Measurements from ENCODE around the gene ZBTB7C.
A peak's percentile ranks its signal among the peaks of the same experiment; 100 is the strongest.

The ZBTB7C gene

DNA sequence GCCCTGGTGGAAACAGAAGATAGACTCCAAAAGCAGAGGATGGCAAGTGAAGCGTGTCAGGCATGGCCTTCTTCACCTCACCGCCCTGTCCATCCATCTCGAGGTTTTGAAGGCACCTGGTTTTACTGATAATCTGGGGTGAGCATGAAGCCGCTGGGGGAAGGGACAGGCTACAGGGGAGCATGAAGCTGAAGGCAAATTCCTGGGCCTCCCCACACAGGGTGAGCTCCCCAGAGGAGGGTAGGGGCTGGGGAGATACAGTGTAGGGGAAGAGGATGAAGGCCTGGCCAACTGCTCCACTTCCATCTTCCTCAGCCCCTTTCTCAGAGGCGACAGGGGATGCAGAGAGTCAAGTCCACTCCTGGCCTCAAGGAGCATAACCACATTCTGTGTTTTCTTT lies 250.5 kb downstream of the ZBTB7C start:
- DNase-seq: no peak

DNA sequence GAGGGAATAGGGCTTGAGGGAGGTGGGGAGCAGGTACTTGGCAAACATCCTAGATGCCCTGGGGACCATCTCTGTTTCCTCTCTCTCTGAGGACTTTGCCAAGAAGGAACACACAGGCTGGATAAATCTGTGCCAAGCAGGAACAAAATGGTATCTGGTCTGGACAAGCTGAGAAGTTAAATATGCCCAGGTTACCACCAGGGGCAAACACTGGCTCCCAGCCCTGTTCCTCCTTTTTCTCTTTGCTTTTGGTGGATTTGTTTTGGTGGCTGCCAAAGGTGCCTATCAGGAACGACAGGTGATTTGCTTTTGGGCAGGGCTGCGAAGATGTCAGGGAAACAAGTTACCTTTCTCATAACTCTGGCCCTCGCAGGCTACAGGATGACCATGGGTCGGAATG lies 251.2 kb downstream of the ZBTB7C start:
- DNase-seq: no peak

- DNase-seq: no peak
Measured at GRCh38 chr18:48155856-48156255, 253.3 kb downstream of the ZBTB7C start.

DNA sequence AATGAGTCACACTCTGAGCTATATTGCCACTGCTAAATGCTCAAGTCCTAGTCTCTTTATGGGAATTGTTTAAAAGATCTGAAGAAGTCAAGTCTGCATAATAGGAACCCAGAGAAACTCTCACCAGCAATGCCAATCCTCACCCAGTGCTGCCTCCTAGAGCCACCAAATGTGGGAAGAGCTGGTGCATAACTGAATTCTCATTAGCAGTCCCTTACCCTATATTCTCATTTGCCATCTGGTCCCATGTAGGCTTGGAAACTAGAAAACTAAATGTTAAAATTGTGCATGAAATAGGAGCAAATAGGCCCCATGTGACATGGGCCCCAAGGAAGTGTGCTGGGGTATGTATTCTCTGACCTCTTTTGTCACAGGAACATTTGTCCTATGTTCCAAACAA lies 254.4 kb downstream of the ZBTB7C start:
- no peak for DNase-seq

DNA sequence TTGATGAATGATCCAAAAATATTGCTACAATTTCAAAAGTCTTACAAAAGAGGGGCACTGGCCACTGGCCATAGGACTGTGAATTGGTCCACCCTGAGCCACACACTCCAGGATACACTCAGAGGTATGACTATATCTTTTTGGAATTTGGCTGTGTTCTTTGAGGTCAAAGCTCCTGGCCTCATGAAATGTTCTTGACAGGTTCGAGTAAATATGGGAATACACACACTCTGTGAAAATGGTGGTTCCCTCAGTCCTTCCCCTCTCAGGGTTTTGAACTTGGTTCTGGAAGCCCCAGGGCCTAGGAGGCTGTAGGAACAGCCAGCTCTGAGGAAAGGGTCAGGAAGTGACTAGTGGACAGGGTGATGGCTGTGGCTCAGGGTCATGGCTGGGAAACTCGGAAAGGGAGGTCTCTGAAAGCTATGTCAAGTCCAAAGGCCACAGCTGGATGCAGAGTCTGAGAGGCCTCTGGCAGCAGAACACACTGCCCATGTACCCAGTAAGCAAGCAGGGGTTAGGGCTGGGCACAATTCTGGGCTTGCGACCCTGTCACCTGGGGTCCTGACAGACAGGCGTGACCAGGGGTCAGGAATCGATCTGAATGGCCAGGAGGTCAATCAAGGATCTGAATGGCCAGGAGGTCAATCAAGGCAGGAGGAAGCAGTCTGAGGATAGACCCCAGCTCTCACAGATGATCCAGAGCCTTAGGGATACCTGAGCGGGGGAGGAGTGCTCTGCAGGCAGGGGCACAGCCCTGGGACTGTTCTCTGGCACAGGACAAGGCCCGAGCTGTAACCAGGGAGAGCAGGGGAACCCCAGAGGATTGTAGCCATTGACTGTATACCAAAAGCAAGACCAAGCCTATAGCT lies 255.3 kb downstream of the ZBTB7C start:
- no peak for DNase-seq

GRCh38 chr18:48152549-48152948 lies 256.6 kb downstream of the ZBTB7C start:
- DNase-seq: no peak

- no peak for DNase-seq
Measured at GRCh38 chr18:48151421-48152065, 257.6 kb downstream of the ZBTB7C start.

GRCh38 chr18:48149020-48149685 lies 260.0 kb downstream of the ZBTB7C start:
- DNase-seq: no peak

DNA sequence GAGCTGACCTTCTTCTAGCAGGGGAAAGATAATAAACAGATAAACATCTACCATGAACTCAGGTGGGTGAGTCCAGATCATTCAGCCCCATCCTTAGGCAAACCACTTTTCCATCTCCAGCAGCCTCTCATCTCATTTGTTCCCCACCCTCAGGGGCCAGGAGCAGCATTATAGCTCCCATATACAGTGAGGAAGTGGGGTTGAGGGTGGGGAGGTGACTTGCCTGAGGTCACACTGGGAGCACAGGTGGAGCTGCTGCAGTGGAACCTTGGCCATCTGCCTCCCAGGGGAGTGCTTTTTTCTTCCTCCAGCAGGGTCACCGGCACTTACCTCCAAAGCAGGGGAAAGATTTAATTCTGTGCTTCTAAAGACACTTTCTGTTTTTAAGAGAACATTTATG lies 266.2 kb downstream of the ZBTB7C start:
- no peak for DNase-seq

DNA sequence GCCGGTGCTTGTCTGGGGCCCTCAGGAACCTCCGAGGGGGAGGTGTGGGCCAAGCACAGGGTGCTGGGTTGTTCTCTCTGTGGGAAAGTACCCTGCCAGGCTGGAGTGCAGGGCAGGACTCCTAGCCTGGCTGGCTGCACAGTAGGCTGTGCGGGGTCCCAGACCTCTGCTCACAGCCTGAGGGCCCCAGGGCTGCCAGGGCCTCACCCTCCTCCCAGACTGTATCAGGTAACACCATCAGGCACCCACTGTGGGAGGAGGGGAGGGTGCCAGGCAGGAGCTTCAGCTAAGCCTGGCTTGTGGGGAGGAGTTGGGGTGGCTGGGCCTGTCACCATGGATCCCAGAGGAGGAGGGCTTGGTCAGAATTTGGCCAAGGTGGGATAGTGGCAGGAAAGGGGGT lies 266.8 kb downstream of the ZBTB7C start:
- DNase-seq: no peak

GRCh38 chr18:48140731-48141130 lies 268.5 kb downstream of the ZBTB7C start:
- DNase-seq: no peak

DNA sequence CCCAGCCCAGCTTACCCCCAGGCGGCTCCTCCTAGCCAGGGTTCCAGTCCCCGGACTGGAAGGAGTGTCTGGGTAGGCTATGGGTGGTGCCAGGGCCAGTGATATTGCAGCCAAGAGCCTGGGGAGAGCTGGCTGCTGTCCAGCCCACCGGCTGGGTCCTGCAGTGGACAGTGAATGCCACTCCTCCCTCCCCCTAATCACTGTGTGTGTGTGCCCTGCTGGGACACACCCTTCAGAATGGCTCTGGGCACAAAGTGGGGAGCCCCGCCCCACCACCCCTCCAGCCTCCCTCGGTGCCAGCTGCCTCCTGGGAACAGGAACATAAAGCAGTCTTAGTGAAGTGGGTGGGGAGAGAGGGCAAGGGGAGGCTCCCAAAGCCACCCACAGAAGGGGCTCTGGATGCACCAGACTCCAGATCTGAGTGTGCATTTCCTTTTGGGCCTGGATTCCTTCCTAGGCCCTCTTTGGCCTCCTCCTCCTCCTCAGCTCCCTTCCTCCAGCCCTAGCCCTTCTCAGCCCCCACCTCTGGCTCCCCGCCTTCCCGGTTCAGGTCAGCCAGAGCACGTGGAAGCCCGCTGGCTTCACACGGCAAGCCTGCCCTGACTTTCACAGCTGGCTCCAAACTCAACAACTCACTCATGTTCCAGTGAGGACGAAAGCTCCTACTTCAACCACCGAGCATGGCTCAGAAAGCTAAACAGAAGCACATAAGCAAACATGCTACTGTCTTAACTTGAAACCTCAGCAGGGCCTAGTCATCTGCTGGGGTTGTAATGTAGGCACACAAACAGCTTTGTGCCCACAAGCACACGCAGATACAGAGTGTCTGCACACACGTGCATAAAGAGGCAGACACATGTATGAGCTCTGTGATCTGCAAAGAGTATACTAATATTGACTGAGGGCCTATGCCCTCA lies 269.5 kb downstream of the ZBTB7C start:
- DNase-seq: no peak

DNA sequence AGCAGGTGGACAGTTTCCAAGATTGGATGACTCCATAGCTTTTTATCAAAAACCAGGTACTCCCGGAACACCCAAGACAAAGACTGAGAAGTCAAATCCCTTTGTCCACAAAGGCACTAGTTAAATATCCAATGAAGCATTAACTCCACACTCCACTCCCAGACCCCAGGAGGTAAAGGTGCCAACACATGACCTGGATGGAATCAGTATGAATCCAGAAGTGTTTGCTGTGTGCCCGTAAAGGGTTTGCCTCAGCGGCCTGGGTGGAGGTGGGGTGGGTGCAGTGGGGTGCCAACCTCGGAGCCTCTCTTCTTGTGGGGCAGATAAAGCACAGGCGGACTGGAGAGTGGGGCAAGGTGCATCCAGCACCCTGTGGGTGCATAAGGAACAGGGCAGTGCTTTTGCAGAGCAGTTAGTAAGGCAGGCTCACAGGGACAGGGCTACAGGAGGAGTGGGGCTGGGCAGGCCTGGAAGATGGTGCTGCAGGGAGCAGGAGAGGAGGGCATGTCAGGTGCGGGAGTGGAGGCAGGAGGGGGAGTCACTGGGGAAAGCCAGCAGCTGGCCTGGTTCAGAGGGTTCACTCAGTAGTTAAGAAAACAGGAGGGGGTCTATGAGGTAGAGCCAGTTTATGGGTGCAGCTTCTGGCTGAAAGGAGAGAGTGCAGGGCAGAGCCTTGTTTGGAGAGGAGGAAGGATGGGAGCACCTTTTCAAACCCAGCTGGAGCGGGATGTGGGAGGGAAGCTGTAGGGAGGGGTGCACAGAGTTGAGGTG lies 270.3 kb downstream of the ZBTB7C start:
- DNase-seq: no peak

DNA sequence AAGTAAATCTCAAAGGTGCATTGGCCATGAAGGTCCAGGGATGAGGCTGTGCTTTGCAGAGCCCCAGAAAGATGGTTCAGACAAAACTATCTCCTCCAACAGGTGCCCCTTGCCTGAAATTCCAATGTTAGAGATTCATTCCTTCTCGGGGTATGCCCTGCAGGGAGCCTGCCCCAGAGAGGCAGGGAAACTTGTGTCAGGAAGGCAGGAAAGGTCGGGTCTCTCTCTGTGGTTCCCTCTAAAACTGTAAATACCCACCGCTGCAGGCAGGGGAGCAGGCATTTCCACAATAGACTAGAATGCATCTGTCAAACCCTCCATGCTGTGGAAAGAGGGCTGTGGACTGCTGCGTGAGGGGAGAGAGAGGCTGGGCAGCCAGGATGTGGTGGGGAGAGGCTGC lies 271.0 kb downstream of the ZBTB7C start:
- DNase-seq: no peak

DNA sequence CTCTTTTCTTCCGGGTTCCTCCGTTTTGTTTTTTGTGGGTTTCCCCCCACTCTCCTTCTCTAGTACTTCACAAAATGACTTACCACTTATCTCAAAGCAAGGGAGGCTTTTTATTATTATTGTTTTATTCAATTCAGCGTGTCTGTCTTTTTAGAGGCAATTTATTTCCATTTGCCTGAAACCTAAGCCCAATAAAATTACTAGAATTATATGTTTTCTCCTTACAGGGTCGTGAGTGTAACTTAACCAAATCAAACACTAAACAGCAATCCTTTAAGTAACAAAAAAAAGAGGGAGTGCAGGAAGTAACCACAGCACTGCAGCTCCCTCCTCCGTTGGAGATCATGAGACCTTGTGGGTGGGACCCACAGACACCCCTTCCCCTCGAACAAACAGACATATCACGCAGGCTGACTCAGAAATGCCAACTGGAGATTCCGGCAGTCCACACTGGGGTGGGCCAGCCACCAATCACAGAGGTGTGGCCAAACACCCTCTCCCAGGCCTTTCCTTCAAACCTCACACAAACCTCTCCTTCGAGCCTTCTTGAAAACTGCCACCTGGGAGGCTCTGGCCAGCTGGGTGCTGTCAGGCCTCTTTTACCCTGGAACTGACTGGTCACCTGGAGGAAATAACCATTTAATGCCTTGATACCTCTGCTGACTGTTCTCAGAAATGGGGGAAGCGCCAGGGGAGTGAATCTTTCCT lies 271.7 kb downstream of the ZBTB7C start:
- no peak for DNase-seq

GRCh38 chr18:48136827-48137373 lies 272.3 kb downstream of the ZBTB7C start:
- DNase-seq: no peak

DNA sequence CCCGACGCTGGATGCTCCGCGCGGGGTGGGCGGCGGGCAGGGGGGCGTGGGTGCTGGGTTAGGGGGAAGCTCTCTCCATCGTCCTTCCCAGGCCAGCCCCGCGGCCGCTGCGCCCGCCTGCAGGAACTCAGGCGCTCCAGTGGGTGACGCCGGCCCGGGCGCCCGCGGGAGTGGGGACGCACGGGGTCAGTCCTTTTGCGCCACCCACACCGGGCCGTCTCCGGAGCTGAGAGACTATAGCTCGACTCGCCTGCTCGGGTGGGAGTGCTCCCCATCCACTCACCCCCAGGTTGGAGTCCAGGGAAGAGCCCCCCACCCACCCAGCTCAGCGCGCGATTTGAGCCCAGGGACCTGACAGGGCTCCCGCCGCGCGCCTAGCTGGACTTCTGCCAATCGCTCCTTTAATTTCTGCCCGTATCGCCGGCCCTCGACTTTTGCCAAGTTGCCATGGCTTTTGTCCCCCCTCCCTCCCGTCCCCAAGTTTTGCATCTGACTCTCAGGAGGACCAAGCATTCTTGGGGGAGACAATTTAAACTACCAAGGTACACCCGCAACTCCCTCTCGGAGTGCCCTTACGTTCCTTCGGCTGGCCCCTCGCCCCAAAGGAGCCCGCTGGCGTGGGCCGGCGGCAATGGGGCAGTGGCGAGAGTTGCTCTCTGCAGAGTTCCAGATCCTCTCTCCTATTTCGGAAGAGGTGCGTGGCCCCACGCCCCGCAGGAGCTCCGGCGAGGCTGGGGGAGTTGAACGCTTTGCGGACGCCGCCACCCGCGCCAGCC lies 272.9 kb downstream of the ZBTB7C start:
- peak; percentile 5 for DNase-seq

GRCh38 chr18:48135436-48135966 lies 273.7 kb downstream of the ZBTB7C start:
- DNase-seq: no peak

- DNase-seq: no peak
Measured at GRCh38 chr18:48134609-48135008, 274.6 kb downstream of the ZBTB7C start.

DNA sequence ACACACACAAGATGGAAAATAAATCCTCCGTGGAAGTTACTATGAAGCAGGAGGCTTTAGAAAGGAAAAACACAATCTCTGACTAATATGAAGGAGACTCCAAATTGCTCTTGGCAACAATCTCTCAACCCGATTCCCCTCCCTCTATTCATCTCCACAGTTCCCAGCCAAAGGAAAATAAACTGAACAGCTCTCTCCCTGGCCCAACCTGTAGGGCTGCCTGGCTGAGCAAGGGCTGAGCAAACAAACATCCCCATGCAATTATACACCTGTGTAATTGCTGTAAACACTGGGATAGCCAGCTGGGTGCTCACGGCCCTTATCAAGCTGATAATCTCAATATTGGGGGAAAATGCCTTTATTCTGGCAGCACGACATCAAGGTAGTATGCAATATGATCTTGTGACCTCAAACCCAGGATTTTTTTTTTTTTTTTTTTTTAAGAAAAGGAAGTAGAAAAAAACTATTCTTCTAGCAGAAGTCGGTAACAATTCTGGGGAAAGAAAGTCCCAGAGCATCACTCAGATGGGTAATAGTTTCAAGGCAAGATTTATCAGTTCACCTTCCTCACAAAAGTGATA lies 275.4 kb downstream of the ZBTB7C start:
- DNase-seq: peak; percentile 72

Data from NCI-H1048 (cell line).